OCI-LY1 (cell line): ENCODE measurements around the gene DCAF15.

Experiments
- H2AFZ ChIP-seq: fragments of 200-600 bp; sonication (generic), shearing (Covaris generic); 2 replicates; pipeline ENCODE4 v1.6.0; 2014; ENCODE audit warnings: antibody characterized with exemption, mild to moderate bottlenecking, low read length
- H3F3A ChIP-seq: fragments of 200-600 bp; sonication (generic), shearing (Covaris generic); 2 replicates; pipeline ENCODE4 v1.6.0; 2014; ENCODE audit warnings: mild to moderate bottlenecking, antibody characterized with exemption, low read length, moderate library complexity; ENCODE audit not compliant: insufficient read depth
- H3K27ac ChIP-seq: fragments of 200-600 bp; sonication (generic); 2 replicates; pipeline ENCODE4 v1.5.1; 2014; ENCODE audit warnings: low read length, mixed run types, mild to moderate bottlenecking, low read depth; ENCODE audit not compliant: poor library complexity, severe bottlenecking
- H3K27me3 ChIP-seq: fragments of 200-600 bp; sonication (generic); 2 replicates; pipeline ENCODE4 v1.6.0; 2014; ENCODE audit warnings: antibody characterized with exemption, mild to moderate bottlenecking, low read length, moderate library complexity; ENCODE audit not compliant: insufficient read depth
- H3K36me3 ChIP-seq: fragments of 200-600 bp; sonication (generic); 2 replicates; pipeline ENCODE4 v1.6.1; 2014; ENCODE audit warnings: mild to moderate bottlenecking, antibody characterized with exemption, low read length, moderate library complexity, mixed read lengths; ENCODE audit not compliant: insufficient read depth
- H3K4me1 ChIP-seq: fragments of 200-600 bp; sonication (generic); 2 replicates; pipeline ENCODE4 v1.5.1; 2014; ENCODE audit warnings: mild to moderate bottlenecking, low read length, moderate library complexity; ENCODE audit not compliant: insufficient read depth, severe bottlenecking
- H3K4me2 ChIP-seq: fragments of 200-600 bp; sonication (generic), shearing (Covaris generic); 2 replicates; pipeline ENCODE4 v1.6.1; 2014; ENCODE audit warnings: low read length
- H3K4me3 ChIP-seq: fragments of 200-600 bp; sonication (generic); 2 replicates; pipeline ENCODE4 v1.5.1; 2014; ENCODE audit warnings: low read length, low read depth, mild to moderate bottlenecking, mixed read lengths; ENCODE audit not compliant: poor library complexity, severe bottlenecking
- H3K79me2 ChIP-seq: fragments of 200-600 bp; shearing (Covaris generic); 2 replicates; pipeline ENCODE4 v1.6.1; 2016; ENCODE audit warnings: mixed run types, low read length, mixed read lengths; ENCODE audit not compliant: insufficient read depth
- H3K9ac ChIP-seq: fragments of 200-600 bp; sonication (generic), shearing (Covaris generic); 2 replicates; pipeline ENCODE4 v1.6.1; 2014; ENCODE audit warnings: mild to moderate bottlenecking, low read length, mixed read lengths
- H3K9me2 ChIP-seq: fragments of 200-600 bp; sonication (generic), shearing (Covaris generic); 2 replicates; pipeline ENCODE4 v1.6.1; 2014; ENCODE audit warnings: low read depth, mild to moderate bottlenecking, low read length, mixed read lengths
- H3K9me3 ChIP-seq: fragments of 200-600 bp; shearing (Covaris generic); 2 replicates; pipeline ENCODE4 v1.6.1; 2014; ENCODE audit warnings: low read length, mixed read lengths
- H4K20me1 ChIP-seq: fragments of 200-600 bp; sonication (generic), shearing (Covaris generic); 2 replicates; pipeline ENCODE4 v1.6.0; 2016; ENCODE audit warnings: mild to moderate bottlenecking, low read length; ENCODE audit not compliant: insufficient read depth
- EZH2 ChIP-seq: fragments of 200-600 bp; sonication (generic), shearing (Covaris generic); IDR thresholded peaks from 2 replicates; pipeline ENCODE4 v1.8.0; 2017; ENCODE audit warnings: borderline replicate concordance, mixed run types, mild to moderate bottlenecking, antibody characterized with exemption, low read length, moderate library complexity, mixed read lengths
- TF ChIP-seq, protein P1 (sequence below): fragments of 200-600 bp; sonication (generic), shearing (Covaris generic); IDR thresholded peaks from 2 replicates; pipeline ENCODE4 v1.5.1; 2017; ENCODE audit warnings: mild to moderate bottlenecking, antibody characterized with exemption, low read length, moderate library complexity, mixed read lengths

DCAF15 gene

GRCh38 chr19:13957051-13957450 is 4.7 kb downstream of the DCAF15 start:
- Histone ChIP-seq H3K27ac (no peak overlapping the region), H4K20me1 (no peaks in the 10 kb centered on the region), H3K79me2 (peaks cover 7% of the 10 kb centered on the region), H3K36me3 (peaks cover 70% of the 10 kb centered on the region), H3K9me3 (no peaks in the 10 kb centered on the region), H3F3A (no peaks in the 10 kb centered on the region), H3K4me1 (peaks cover 15% of the 10 kb centered on the region), H3K9me2 (no peaks in the 10 kb centered on the region), H3K27me3 (no peaks in the 10 kb centered on the region), H3K9ac (no peak overlapping the region), H3K4me3 (no peak overlapping the region), H2AFZ (no peak overlapping the region), H3K4me2 (no peak overlapping the region)
- no peak for TF ChIP-seq EZH2
- TF ChIP-seq, protein P1, sequence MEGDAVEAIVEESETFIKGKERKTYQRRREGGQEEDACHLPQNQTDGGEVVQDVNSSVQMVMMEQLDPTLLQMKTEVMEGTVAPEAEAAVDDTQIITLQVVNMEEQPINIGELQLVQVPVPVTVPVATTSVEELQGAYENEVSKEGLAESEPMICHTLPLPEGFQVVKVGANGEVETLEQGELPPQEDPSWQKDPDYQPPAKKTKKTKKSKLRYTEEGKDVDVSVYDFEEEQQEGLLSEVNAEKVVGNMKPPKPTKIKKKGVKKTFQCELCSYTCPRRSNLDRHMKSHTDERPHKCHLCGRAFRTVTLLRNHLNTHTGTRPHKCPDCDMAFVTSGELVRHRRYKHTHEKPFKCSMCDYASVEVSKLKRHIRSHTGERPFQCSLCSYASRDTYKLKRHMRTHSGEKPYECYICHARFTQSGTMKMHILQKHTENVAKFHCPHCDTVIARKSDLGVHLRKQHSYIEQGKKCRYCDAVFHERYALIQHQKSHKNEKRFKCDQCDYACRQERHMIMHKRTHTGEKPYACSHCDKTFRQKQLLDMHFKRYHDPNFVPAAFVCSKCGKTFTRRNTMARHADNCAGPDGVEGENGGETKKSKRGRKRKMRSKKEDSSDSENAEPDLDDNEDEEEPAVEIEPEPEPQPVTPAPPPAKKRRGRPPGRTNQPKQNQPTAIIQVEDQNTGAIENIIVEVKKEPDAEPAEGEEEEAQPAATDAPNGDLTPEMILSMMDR = no peak

DNA sequence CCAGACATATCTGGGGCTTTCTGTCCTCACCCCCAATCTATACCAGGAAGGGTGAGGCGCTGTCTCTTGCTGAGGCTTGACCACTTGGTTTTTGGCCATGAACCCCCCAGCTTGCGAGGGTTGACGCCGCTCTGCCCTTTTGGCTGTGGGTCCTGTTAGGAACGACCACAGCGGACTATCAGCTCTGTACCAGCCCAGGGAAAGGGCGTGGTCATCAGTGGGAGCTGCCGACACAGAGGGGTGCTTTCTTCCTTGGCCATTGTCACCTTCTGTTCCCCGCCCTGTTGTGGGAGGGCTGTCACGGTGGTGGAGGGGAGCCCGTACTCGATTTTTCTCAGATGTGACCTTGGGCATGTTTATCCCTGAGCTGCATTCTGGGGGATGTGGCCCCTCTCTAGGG is 5.7 kb downstream of the DCAF15 start:
- H3K79me2 ChIP-seq = peaks cover 4% of the 10 kb centered on the region

GRCh38 chr19:13959141-13959961 is 7.0 kb downstream of the DCAF15 start:
- H3F3A ChIP-seq = no peaks in the 10 kb centered on the region
- no peak overlapping the region for H3K4me2 ChIP-seq
- TF ChIP-seq EZH2 = no peak
- no peak overlapping the region for H3K27ac ChIP-seq
- H3K27me3 ChIP-seq = no peaks in the 10 kb centered on the region
- no peaks in the 10 kb centered on the region for H3K9me3 ChIP-seq
- H4K20me1 ChIP-seq = no peaks in the 10 kb centered on the region
- H3K36me3 ChIP-seq = peaks cover 68% of the 10 kb centered on the region
- peaks cover 4% of the 10 kb centered on the region for H3K4me1 ChIP-seq
- H3K9ac ChIP-seq = no peak overlapping the region
- H2AFZ ChIP-seq = no peak overlapping the region
- no peaks in the 10 kb centered on the region for H3K79me2 ChIP-seq
- no peak overlapping the region for H3K4me3 ChIP-seq
- no peaks in the 10 kb centered on the region for H3K9me2 ChIP-seq

More for the DNA sequence above, 5.7 kb downstream of the DCAF15 start:
- H3K9me3 ChIP-seq = no peaks in the 10 kb centered on the region
- no peak overlapping the region for H2AFZ ChIP-seq
- H3K9ac ChIP-seq = no peak overlapping the region
- no peaks in the 10 kb centered on the region for H3K9me2 ChIP-seq
- H3K27ac ChIP-seq = peak overlapping the region; percentile 39
- no peaks in the 10 kb centered on the region for H3F3A ChIP-seq
- H4K20me1 ChIP-seq = no peaks in the 10 kb centered on the region
- TF ChIP-seq, protein P1 = no peak
- no peak overlapping the region for H3K4me3 ChIP-seq
- H3K27me3 ChIP-seq = no peaks in the 10 kb centered on the region
- peaks cover 70% of the 10 kb centered on the region for H3K36me3 ChIP-seq
- H3K4me2 ChIP-seq = no peak overlapping the region
- H3K4me1 ChIP-seq = peaks cover 13% of the 10 kb centered on the region
